HG03575 (cell line): ENCODE measurements around the gene TET3.

Experiments
- ATAC-seq: cut with Tn5 transposase; IDR thresholded peaks from one replicate; pipeline ENCODE4 v1.9.1; 2021; ENCODE audit not compliant: unreplicated experiment, insufficient number of reproducible peaks, low FRiP score; ENCODE audit errors: extremely low read depth

TET3 gene

GRCh38 chr2:73962798-73963197, 21.9 kb upstream of the TET3 start:
- no peak for ATAC-seq

- peak; percentile 69 for ATAC-seq
Measured at GRCh38 chr2:73963385-73964120, 21.2 kb upstream of the TET3 start.

- no peak for ATAC-seq
Measured at GRCh38 chr2:73964223-73964622, 20.5 kb upstream of the TET3 start.

- no peak for ATAC-seq
Measured at GRCh38 chr2:73965053-73965452, 19.7 kb upstream of the TET3 start.

- no peak for ATAC-seq
Measured at GRCh38 chr2:73968357-73968937, 16.3 kb upstream of the TET3 start.

GRCh38 chr2:73969356-73969755, 15.4 kb upstream of the TET3 start:
- ATAC-seq, result no peak

GRCh38 chr2:73970141-73970803, 14.4 kb upstream of the TET3 start:
- no peak for ATAC-seq

- peak; percentile 40 for ATAC-seq
Measured at GRCh38 chr2:73970850-73971471, 13.7 kb upstream of the TET3 start.

GRCh38 chr2:73971722-73972121, 13.0 kb upstream of the TET3 start:
- ATAC-seq, result no peak

- ATAC-seq, result no peak
Measured at GRCh38 chr2:73972846-73973245, 11.9 kb upstream of the TET3 start.

- ATAC-seq, result no peak
Measured at GRCh38 chr2:73975731-73976130, 9.0 kb upstream of the TET3 start.

- no peak for ATAC-seq
Measured at GRCh38 chr2:73976803-73977202, 7.9 kb upstream of the TET3 start.

- ATAC-seq, result no peak
Measured at GRCh38 chr2:73977466-73977865, 7.2 kb upstream of the TET3 start.

- no peak for ATAC-seq
Measured at GRCh38 chr2:73979021-73979420, 5.7 kb upstream of the TET3 start.

GRCh38 chr2:73979686-73980085, 5.0 kb upstream of the TET3 start:
- ATAC-seq, result no peak

GRCh38 chr2:73980566-73980965, 4.1 kb upstream of the TET3 start:
- no peak for ATAC-seq

- no peak for ATAC-seq
Measured at GRCh38 chr2:73981081-73982001, 3.4 kb upstream of the TET3 start.

- ATAC-seq, result no peak
Measured at GRCh38 chr2:73982140-73982617, 2.5 kb upstream of the TET3 start.
